ENCODE results near the gene SEMA5A.
A peak's percentile ranks its signal among the peaks of the same experiment; 100 is the strongest.

The SEMA5A gene

GRCh38 chr5:9549941-9550340, 4.1 kb upstream of the SEMA5A start:
- no peak for DNase-seq (ENCODE audit: low read depth)

GRCh38 chr5:9547122-9547947, 1.5 kb upstream of the SEMA5A start:
- DNase-seq (ENCODE audit: low read depth), result no peak

- no peak for DNase-seq (ENCODE audit: low read depth)
These were observed 511 bp downstream of the SEMA5A start for GRCh38 chr5:9545136-9545991.

GRCh38 chr5:9544502-9545135, 1.3 kb downstream of the SEMA5A start:
- DNase-seq (ENCODE audit: low read depth), result peak; percentile 75

- DNase-seq (ENCODE audit: low read depth), result no peak
These were observed 1.8 kb downstream of the SEMA5A start for GRCh38 chr5:9544056-9544455.

- no peak for DNase-seq (ENCODE audit: low read depth)
These were observed 2.5 kb downstream of the SEMA5A start for GRCh38 chr5:9543311-9543920.

GRCh38 chr5:9540791-9541190, 5.1 kb downstream of the SEMA5A start:
- peak; percentile 75 for DNase-seq (ENCODE audit: low read depth)

GRCh38 chr5:9538504-9538903, 7.4 kb downstream of the SEMA5A start:
- no peak for DNase-seq (ENCODE audit: low read depth)

- DNase-seq (ENCODE audit: low read depth), result no peak
These were observed 8.4 kb downstream of the SEMA5A start for GRCh38 chr5:9537223-9538141.

GRCh38 chr5:9536717-9537116, 9.2 kb downstream of the SEMA5A start:
- no peak for DNase-seq (ENCODE audit: low read depth)

- no peak for DNase-seq (ENCODE audit: low read depth)
These were observed 10.9 kb downstream of the SEMA5A start for GRCh38 chr5:9534881-9535517.

- no peak for DNase-seq (ENCODE audit: low read depth)
These were observed 12.1 kb downstream of the SEMA5A start for GRCh38 chr5:9533562-9534364.

- DNase-seq (ENCODE audit: low read depth), result no peak
These were observed 12.8 kb downstream of the SEMA5A start for GRCh38 chr5:9533096-9533495.

- no peak for DNase-seq (ENCODE audit: low read depth)
These were observed 16.4 kb downstream of the SEMA5A start for GRCh38 chr5:9529513-9529912.

GRCh38 chr5:9529041-9529480, 16.8 kb downstream of the SEMA5A start:
- no peak for DNase-seq (ENCODE audit: low read depth)

- no peak for DNase-seq (ENCODE audit: low read depth)
These were observed 20.9 kb downstream of the SEMA5A start for GRCh38 chr5:9524941-9525340.

GRCh38 chr5:9523090-9523823, 22.6 kb downstream of the SEMA5A start:
- DNase-seq (ENCODE audit: low read depth), result no peak

GRCh38 chr5:9519537-9519936, 26.3 kb downstream of the SEMA5A start:
- DNase-seq (ENCODE audit: low read depth), result peak; percentile 72

GRCh38 chr5:9516591-9516990, 29.3 kb downstream of the SEMA5A start:
- no peak for DNase-seq (ENCODE audit: low read depth)
